GM12873 (cell line): Measurements from ENCODE around the gene LRRC7.

ENCODE experiments used
- CTCF ChIP-seq: IDR thresholded peaks from 2 replicates; pipeline ENCODE4 v1.5.1; 2012; ENCODE audit warnings: low read depth, mild to moderate bottlenecking, moderate library complexity, low read length, control low read depth; ENCODE audit not compliant: insufficient read depth; ENCODE audit errors: missing control alignments

Gene LRRC7

GRCh38 chr1:69657971-69658370 is 90.2 kb downstream of the LRRC7 start:
- no peak for TF ChIP-seq CTCF

GRCh38 chr1:69661686-69662085 is 94.0 kb downstream of the LRRC7 start:
- no peak for TF ChIP-seq CTCF

GRCh38 chr1:69662321-69662720 is 94.6 kb downstream of the LRRC7 start:
- TF ChIP-seq CTCF = no peak

GRCh38 chr1:69671363-69672010 is 103.8 kb downstream of the LRRC7 start:
- no peak for TF ChIP-seq CTCF

GRCh38 chr1:69673321-69673720 is 105.6 kb downstream of the LRRC7 start:
- no peak for TF ChIP-seq CTCF

GRCh38 chr1:69679965-69680364 is 112.2 kb downstream of the LRRC7 start:
- no peak for TF ChIP-seq CTCF

- no peak for TF ChIP-seq CTCF
Observed at GRCh38 chr1:69686367-69686984, 118.8 kb downstream of the LRRC7 start.
